NCI-H460 (cell line): ENCODE measurements around the gene CALY. TPM values are rescaled to one million over a fixed set of nuclear protein-coding genes. Genes with fewer than 3 reads are reported as not detected.

Experiments used
- DNase-seq: peaks from one replicate; pipeline ENCODE4 v3.0.0-alpha.2; 2016; ENCODE audit warnings: low read depth; ENCODE audit errors: extremely low read depth
- total RNA-seq: library from RNA; depleted of rRNA; stranded (reverse); fragments of >200 nt; shearing (Covaris generic); gene quantifications from 2 replicates; pipeline ENCODE4 v1.2.3, GENCODE V29; 2014

The CALY gene
- total RNA-seq, 1 experiment from 2014 or later: 0.20 TPM

DNA sequence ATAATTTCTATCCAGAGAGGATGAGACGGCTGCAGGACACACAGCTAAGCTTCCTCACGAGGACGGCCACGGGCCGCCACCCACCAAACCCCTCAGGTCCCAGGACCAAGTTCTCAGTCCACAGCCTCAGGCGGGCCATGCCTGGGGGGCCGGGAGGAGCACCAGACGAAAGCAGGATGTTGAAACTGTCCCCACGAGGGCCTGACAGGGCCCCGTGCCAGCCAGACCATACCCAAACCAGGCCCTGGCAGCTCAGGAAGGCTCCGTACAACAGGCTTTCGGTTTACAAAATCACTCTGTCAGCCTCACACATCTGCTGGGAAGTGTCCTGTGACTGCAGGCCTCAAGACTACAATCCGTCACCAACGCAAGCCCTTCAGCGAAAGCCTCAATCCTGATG lies 42.5 kb downstream of the CALY start:
- no peak for DNase-seq

DNA sequence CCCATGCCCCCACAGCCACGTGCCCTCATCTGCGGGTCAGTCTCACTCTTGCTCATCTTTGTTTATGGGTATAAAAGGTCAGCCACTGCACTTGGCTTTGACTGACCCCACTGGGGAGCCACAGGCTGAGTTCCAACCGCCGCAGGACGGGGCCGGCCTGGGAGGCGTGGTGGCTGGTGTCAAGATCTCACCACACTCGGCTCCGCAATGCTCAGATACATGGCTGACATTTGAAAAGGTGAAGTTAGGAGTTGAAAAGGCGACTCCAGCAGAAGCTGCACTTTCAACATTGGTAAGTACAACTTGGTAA lies 42.9 kb downstream of the CALY start:
- no peak for DNase-seq

- DNase-seq: no peak
These were observed 43.5 kb downstream of the CALY start for GRCh38 chr10:133292919-133293809.

DNA sequence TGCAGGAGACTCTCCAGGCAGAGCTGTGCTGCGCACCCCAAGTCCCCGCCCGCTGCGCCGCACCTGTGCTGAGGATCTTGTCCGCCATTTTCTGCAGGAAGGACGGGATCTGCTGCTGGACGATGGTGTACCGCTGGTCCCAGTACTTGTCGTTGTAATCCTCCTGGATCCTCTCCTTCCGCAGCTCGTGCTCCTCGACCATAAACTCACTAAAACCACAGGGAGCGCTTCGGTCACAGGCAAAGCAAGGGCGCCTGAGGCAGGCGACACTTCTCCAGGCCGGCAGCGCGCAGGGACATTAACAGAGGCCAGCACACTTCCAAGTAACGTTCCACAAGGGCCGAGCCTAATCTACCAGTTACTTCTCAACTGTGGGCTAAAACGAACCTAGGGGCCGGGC lies 46.9 kb downstream of the CALY start:
- DNase-seq: no peak

GRCh38 chr10:133287832-133288500 lies 48.7 kb downstream of the CALY start:
- DNase-seq: no peak

- DNase-seq: no peak
These were observed 50.3 kb downstream of the CALY start for GRCh38 chr10:133286366-133286765.

GRCh38 chr10:133285217-133285616 lies 51.5 kb downstream of the CALY start:
- no peak for DNase-seq

DNA sequence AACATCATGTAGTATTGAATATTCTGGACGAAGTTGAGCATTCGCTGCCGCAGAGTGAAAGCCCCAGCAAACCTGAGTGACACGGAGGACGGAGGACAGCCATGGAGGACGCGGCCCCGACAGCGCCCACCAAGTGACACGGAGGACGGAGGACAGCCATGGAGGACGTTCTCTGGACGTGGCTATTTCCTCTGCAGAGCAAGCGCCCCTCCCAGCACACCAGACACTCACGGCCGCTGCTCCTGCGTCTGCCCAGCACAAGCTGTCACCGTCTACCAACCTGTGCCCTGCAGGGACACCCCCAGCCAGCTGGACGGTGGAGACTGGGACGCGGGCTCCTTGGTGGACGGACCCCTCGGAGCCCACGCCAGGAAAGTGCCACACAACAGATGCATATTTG lies 52.8 kb downstream of the CALY start:
- no peak for DNase-seq

DNA sequence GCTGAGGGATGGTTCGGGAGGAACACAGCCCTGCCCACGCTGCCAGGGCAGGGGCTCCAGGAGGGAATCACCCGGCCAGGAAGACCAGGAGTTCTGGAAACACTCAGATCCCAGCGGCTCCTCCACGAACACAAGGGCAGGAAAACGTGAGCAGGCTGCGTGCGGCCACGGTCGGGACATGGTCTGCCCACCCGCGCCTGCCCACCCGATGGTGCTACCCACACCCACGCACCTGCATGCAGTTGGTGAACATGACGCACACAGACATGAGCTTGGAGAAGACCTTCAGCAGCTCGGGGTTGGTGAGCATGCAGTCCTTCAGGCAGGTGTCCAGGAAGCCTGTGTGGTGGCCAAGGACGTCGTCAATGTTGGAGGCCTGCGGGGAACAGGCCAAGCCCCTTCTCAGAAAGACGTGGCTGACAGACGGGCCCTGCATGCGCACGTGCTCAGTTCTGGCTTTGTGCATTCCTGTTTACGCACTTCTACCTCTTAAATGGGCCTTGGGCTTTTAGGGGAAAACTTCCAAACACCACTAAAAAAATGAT lies 53.8 kb downstream of the CALY start:
- no peak for DNase-seq

DNA sequence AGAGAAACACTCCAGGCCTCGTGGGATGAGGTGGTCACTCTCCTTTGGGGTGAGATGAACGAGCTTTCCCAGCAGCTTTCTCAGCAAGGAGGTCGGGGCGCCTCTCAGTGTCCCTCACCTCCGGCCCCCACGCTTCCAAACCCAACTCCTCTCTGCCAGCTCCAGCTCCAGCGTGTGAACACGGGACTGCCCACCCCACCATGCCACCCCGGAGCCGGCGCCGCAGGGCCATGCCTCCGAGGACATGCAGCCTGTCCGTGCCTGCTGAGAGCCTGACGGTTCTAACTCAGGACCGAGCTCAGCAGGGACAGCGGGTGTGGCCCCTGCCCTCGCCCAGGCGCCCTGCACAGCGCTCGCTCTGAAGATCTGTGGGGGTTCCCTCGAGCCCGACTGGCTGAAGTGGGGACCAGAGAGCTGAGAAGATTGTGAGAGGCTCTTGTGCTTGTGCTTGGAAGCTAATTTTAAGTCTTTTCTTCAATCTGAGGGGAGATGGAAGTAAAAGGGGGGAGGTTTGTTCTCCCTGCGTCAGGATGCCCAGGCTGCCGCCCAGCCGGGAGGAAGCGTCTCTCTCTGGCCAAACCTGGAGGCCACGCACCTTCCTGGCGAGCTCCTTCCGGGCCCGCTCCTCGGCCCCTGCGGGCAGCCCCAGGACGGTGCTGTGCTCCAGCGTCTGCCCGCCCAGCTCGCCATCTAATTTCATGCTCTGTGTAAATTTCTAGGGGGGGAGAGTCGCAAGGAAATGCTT lies 54.9 kb downstream of the CALY start:
- no peak for DNase-seq

GRCh38 chr10:133281084-133281483 lies 55.6 kb downstream of the CALY start:
- no peak for DNase-seq

DNA sequence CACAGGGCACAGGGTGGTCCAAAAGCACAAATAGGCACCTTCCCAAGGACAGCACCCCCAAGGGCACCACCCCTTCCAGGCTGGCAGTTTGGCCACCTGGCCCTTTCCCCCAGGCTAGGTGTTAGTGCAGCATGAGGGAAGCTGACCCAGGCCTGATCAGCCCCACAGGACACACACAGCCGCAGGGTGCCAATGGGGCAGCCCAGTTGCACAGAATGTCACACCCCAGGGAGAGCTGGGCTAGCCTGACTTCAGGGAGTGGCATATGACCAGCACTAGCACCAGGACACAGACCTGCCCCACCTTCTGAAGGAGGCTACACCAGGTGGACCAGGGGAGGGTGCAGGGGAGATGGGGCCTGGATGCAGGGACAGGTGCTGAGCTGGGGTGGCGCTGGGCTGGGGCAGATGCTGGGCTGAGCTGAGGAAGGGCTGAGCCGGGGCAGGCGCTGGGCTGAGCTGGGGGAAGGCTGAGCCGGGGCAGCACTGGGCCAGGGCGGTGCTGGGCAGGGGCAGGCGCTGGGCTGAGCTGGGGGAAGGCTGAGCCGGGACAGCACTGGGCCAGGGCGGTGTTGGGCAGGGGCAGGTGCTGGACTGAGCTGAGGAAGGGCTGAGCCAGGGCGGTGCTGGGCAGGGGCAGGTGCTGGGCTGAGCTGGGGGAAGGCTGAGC lies 56.2 kb downstream of the CALY start:
- DNase-seq: no peak

GRCh38 chr10:133279326-133280226 lies 57.1 kb downstream of the CALY start:
- no peak for DNase-seq

- peak; percentile 77 for DNase-seq
These were observed 58.0 kb downstream of the CALY start for GRCh38 chr10:133278577-133279265.

DNA sequence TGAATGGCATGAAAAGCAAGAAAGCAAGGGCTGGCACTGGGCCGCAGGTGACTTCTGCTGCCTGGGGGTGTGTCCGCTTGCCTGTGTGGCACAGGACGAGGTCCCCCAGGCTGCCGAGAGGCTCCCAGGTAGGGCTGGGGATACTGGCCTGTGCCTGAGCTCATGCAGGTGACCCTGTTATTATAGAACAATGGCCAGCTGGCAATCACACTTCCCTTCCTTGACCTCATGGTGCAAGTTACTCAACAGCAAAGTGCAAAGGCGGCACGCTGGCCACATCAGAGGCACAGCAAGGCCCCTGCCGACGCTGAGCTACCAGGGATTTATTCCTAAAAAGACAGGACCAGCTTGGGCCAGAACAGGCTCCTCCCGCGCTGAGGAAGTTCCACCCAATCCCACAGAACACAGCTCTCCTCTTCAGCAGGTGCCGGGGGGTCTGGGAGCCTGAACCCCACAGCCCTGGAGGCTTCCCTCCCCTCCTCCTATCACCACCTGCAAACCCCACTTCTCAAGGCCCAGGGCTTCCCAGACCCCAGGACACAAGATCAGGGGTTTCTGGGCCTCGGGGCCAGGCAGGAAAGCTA lies 58.6 kb downstream of the CALY start:
- no peak for DNase-seq

DNA sequence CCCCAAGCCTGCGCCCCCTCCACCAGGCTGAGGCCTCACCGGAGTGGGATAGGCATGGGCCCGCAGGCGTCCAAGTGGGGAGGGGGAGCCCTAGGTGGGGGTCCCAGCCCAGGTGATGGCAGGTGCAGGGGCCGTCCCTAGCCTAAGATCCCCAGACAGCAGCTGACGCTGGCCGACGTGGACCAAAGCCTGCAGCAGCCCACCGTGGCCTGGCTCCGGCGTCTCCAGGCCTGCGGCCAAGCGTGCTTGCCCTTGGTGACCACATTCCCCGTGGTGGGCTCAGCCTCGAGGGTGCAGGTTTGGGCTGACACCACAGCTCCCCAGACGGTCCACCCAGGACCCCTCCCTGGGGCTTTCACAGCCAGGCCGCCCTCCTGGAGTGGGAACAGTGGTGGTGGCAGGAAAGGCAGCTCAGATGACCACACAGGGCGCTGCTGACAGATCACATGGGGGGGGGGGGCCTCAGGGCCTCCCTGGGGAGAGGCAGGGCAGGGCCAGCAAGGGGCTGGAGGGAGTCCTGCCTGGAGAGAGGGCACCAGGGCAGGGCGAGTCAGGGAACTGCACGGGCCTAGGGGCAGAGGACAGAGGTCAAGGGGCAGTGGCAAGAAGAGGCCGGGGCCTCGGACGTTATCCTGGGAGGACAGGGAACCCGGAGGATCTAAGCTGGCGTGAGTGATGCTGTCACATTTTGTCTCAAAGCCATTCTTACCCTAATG lies 59.3 kb downstream of the CALY start:
- no peak for DNase-seq

DNA sequence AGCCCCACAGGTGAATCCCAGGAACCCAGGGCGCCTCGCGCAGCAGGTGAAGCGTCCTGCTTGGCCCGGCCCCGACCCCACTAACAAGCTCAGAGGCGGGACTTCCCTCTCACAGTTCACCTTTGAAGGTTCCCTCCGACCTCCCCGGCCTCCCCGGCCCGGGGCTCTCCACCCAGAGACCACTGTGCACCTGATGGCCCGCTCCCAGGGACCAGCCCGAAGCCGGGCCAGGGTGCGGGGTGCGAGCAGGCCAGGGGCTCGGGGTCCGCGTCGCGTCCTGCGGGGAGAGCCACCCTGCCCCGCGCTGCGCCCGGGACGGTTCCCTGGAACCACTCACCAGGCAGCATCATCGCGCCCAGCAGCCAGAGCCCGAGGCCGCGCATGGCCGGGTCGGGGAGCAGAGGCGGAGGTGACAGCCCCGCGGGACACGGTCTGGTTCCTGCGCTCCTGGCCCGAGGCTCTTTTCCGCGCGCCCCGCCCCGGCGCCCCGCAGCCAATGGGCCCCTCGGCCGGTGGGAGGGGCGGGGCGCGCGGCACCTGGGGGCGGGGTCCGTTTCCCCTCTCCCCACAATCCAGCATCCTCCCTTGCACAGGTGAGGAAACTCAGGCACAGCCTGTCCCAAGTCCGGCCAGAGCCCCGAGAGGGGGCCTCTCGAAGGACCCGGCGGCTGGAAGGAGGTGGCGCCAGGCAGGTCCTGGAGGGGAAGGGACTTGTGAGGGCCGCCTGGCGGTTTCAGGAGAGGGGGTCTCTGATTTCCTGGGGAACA lies 60.1 kb downstream of the CALY start, which contains the start of gene ADAM8:
Gene ADAM8 (minus strand): TSS at position 434 of the 767 bp plus-strand sequence. CDS start 51 bp downstream, at position 383.
- no peak for DNase-seq
